Measurements from ENCODE around the gene LENG9. TPM values are rescaled to one million over a fixed set of nuclear protein-coding genes. Genes with fewer than 3 reads are reported as not detected.

Gene LENG9
- total RNA-seq, 2 donors from 2014 or later, result 4.2 to 5.1 TPM

DNA sequence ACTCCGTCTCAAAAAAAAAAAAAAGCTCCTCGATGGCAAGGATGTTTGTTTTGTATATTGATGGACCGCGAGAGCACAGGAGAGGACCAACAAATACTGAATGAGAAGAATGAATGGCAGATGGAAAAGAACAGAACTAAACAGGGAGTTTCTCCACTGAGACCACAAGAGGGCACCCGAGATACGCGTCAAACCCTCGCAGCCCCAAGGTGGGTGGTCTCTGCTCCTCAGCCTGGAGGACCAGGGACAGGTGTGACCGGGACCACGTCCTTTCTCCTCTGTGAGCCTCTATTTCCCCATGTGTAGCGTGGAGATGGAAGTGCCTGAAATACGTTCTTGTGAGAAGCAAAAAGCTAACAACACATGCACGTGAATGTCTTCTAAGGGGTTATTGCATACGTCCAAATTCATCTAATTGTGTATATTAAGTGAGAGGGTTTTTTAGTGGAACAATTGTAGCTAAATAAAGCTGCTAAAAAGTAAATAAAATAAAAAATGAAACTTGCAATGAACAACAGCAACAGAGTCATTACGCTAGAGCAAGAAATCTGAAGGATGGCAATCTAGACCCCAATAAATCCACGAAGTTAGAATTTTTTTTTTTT, 17.9 kb upstream of the LENG9 start:
- DNase-seq (ENCODE audit: low spot score), result peak; percentile 64
- intact Hi-C loops (cut with DNase I), result no loop called here

DNA sequence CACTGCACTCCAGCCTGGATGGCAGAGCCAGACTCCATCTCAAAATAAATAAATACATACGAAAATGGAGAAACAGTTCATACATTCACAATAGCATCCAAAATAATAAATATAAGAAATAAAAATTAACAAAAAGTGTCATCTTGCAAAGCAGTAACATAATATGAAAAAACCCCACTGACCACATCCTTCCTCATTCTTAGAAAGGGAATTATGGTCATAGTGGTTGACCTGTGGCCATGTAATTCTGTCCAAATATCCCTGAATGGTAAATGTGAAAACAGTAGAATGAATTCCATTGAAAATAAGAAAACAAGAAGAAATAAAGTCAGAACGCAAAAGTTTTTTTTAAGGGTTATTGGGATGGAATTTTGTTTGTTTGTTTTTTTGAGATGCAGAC, 16.5 kb upstream of the LENG9 start:
- no peak for DNase-seq (ENCODE audit: low spot score)
- intact Hi-C loops (cut with DNase I), result no loop called here

DNA sequence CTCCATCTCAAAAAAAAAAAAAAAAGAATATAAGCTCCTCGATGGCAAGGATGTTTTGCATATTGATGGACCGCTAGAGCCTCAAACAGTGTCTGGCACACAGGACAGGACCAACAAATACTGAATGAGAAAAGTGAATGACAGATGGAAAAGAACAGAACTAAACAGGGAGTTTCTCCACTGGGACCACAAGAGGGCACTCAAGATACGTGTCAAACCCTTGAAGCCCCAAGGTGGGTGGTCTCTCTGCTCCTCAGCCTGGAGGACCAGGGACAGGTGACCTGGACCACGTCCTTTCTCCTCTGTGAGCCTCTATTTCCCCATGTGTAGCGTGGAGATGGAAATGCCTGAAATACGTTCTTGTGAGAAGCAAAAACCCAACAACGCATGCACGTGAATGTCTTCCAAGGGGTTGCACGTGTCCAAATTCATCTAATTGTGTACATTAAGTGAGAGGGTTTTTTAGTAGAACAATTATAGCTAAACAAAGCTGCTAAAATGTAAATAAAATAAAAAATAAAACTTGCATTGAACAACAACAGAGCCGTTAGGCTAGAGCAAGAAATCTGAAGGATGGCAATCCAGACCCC, 15.2 kb upstream of the LENG9 start:
- intact Hi-C loops (cut with DNase I), result loop anchor here in 1 of 2 donors (5.0 kb wide), 1 partner anchor 1241 kb away; no protein-coding TSS in a partner anchor
- peak; percentile 31 for DNase-seq (ENCODE audit: low spot score)

DNA sequence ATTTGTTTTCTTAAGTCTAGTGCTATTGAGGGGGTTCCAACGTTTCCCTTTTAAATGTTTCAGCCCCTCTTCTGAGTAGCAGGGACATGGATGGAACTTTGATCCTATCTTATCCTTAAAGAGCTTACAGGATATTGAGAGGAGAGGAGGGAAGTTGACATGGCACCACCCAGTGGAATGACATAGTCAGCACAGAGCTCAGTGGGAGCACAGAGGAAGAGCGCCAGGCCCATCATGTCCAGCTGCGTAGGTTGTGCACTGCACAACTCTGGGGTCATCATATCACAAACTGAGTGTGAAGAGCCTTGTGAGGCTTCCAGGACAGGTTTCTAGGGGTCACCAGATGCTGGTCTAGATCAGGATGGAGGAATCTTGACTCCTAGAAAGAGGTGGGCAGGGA, 14.1 kb upstream of the LENG9 start:
- intact Hi-C loops (cut with DNase I), result loop anchor here in 1 of 2 donors (5.0 kb wide), 1 partner anchor 1240 kb away; no protein-coding TSS in a partner anchor

DNA sequence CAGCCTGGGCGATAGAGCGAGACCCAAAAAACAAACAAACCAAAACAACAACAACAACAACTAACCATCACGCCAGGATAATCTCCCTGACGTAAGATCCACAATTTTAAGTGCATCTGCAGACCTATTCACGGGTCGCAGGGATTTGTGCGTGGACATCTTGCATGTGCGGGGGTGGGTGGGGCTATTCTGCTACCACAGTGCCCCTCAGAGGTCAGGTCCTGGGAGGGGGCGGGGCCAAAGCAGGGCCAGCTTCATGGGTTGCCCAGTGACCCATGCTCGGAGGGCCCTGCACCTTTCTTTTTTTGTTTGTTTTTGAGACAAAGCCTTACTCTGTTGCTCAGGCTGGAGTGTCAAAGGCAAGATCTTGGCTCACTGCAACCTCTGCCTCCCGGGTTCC, 12.1 kb upstream of the LENG9 start:
- peak; percentile 66 for DNase-seq (ENCODE audit: low spot score)
- intact Hi-C loops (cut with DNase I), result loop anchor here in 1 of 2 donors (5.0 kb wide), 1 partner anchor 1238 kb away; no protein-coding TSS in a partner anchor

More for the DNA sequence above, 14.1 kb upstream of the LENG9 start:
- DNase-seq (ENCODE audit: low spot score), result no peak

DNA sequence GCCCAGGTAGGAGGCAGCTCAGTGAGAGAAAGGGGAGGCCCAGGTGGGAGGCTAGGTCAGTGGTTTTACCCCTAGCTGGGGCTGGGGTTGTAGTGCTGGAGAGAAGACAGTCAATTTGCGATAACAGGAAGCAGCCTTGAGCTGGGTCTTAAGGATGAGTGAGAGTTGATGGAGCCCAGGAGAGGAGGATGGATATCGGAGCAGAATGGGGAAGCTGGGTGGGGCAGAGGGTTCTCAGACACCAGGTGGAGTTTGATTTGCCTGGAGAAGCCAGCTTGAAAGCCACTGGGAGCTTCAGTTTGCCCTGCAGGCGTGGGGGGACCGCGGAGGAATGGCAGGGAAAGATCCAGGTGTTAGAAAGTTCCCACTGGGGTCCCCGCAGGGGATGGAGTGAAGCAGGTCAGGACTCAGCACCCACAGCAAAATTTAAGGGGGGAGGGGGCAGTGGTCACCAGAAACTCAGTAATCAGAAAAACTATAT, 10.4 kb upstream of the LENG9 start:
- intact Hi-C loops (cut with DNase I), result no loop called here
- peak; percentile 58 for DNase-seq (ENCODE audit: low spot score)

DNA sequence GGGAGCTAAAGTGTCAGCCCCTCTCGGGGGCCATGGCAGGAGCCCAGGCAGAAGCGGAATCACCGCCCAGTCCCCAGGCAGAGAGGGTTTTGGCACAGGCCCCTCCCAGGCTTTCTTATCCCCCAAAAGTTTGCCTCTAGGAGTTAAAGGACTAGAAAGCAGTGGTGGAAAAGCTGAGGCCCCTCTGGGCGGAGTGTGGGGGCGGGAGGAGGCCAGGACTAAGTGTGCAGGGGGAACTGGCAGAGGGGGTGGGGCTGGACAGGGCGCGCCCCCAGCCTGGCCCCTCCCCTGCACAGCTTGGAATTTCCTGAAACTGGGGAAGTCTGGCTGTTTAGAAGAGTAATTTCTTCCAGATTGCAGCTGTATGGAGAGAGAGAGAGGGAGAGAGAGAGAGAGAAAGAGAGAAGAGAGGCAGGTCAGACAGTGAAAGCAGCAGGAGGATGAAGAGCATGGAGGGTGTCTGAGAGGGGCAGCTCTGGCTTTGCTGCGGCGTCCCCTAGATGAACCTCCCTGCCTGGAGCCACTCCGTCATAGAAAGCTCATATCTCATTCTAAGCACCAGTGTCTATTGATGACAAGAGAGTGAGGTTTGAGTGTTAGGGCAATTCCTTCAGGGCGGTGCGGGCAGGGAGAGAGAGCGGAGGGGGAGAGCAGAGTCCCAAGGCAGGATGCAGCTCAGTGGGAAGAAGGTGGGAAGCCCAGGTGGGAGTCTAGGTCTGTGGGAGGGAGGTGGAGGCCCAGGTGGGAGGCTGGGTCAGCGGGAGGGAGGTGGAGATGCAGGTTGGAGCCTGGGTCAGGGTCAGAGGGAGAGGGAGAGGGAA, 9.7 kb upstream of the LENG9 start, which contains the start of gene CDC42EP5:
CDC42EP5 (minus strand) TSS at position 226 of the 821 bp plus-strand sequence. CDS start 7,749 bp downstream, outside the sequence.
- intact Hi-C loops (cut with DNase I), result no loop called here
- DNase-seq (ENCODE audit: low spot score), result peak; percentile 93

DNA sequence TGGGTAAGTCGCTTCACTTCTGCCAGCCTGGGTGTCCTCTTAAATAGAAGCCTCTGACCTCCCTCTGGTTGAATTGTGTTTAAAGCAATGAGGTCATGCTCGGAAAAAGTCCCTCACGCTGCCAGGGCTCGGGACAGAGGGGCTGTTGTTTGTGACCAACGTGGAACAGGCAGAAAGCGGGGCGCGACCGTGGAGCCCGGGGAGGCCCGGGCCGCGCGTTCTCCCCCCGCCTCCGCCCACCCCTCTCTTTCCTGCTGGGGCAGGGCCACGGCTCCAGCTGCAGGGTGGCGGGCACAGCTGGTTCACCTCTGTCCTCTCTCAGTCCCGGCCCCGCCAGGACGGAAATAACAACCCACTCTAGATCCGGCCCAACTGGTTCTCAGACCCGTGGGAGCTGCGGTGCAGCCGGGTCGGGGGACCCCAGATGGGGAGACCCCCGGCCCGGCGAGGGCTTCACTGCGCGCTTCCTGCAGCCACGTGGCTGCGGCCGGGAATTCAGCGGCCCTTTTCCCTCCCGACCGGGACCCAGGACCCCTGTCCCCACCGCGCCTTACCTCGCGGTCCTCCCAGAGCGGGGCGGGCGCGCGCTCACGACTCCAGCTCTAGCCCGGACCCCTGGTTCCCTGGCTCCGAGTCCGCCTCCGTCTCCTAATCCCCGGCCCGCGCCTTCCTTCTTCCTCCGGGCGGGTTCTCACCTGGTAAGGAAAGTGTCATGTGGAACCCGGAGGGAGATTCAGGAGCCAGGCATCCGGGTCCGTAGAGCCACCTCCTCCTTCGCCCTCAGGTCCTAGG, 7.6 kb upstream of the LENG9 start:
- peak; percentile 83 for DNase-seq (ENCODE audit: low spot score)
- intact Hi-C loops (cut with DNase I), result no loop called here

DNA sequence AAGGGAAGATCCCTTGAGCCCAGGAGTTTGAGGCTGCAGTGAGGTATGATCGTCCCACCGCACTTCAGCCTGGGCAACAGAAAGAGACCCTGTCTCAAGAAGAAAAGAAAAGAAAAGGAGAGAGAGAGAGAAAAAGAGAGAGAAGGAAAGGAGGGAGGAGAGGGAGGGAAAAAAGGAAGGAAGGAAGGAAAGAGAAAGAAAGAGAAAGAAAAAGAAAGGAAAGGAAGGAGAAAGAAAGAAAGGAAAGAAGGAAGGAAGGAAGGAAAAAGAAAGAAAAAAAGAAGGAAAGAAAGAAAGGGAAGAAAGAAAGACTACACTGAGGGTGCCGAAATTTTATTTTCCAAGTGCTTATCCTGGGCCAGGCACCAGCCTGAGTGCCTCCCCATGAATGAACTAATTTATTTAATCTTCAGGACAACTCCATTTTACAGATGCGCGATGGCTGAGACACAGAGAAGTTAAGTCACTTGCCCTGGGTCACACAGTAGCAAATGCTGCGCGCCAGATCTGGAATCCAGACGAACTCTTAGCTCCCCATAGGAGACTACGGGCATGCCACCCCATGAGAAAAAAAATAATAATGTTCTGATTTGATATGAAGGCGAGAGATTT, 6.8 kb upstream of the LENG9 start:
- peak; percentile 51 for DNase-seq (ENCODE audit: low spot score)
- intact Hi-C loops (cut with DNase I), result no loop called here

DNA sequence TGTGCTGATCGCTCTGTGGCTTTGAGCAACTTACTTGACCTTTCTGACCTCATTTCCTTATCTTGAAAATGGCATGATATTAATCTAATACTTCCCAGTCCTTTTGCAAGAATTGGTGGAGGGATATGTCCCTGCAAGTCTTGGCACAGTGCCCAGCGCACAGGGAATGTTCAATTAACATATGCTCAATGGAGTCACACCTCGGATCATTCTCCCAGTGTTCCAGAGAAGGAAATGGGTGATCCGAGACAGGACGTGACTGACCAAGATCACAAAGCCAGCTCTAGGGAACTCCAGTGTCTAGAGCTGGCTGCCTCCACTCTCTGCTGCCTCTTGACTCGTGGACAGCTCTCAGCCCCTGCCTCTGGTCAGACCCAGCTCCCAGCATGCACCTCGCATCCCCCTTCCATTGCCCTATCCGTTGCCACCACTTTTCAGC, 5.9 kb upstream of the LENG9 start:
- intact Hi-C loops (cut with DNase I), result loop anchor here in 1 of 2 donors (5.0 kb wide), 1 partner anchor 1133 kb away; the partner anchor contains the start of gene ZNF524
- DNase-seq (ENCODE audit: low spot score), result peak; percentile 85

DNA sequence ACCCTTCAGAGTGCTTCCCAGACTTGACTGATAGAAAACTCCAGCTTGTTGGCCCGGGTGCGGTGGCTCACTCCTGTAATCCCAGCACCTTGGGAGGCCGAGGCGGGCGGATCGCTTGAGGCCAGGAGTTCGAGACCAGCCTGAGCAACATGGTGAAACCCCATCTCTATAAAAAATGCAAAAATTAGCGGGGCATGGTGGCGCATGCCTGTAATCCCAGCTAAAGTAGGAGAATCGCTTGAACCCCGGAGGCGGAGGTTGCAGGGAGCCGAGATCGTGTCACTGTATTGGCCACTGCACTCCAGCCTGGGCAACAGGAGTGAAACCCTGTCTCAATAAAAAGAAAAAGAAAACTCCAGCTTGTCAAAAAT, 2.5 kb upstream of the LENG9 start:
- intact Hi-C loops (cut with DNase I), result loop anchor here in 1 of 2 donors (5.0 kb wide), 1 partner anchor 1136 kb away; the partner anchor contains the start of gene ZNF524
- DNase-seq (ENCODE audit: low spot score), result peak; percentile 50

DNA sequence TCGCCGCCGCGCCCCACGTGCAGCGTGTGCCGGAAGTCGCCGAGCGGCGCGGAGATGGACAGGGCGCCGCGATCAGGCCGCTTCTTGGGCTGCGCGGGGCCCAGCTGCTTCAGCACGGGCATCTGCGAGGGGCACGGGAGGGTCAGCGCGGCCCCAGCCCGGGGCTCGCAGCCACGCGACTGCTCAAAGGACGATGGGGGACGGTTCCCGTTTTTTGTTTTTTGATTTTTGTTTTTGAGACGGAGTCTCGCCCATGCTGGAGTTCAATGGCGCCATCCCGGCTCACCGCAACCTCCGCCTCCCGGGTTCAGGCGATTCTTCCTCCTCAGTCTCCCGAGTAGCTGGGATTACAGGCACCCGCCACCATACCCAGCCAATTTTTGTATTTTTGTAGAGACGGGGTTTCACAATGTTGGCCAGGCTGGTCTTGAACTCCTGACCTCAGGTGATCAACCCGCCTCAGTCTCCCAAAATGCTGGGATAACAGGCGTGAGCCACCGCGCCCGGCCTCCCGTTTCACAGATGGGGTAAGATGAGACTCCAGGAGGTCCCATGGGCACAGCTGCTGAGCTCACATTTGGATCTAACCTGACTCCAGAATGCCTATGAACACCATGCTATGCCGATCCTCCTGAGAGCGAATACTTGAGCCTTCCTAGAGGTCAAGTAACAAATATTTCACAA, 2.0 kb upstream of the LENG9 start:
- intact Hi-C loops (cut with DNase I), result loop anchor here in 1 of 2 donors (5.0 kb wide), 1 partner anchor 1137 kb away; the partner anchor contains the start of gene ZNF524
- peak; percentile 80 for DNase-seq (ENCODE audit: low spot score)

DNA sequence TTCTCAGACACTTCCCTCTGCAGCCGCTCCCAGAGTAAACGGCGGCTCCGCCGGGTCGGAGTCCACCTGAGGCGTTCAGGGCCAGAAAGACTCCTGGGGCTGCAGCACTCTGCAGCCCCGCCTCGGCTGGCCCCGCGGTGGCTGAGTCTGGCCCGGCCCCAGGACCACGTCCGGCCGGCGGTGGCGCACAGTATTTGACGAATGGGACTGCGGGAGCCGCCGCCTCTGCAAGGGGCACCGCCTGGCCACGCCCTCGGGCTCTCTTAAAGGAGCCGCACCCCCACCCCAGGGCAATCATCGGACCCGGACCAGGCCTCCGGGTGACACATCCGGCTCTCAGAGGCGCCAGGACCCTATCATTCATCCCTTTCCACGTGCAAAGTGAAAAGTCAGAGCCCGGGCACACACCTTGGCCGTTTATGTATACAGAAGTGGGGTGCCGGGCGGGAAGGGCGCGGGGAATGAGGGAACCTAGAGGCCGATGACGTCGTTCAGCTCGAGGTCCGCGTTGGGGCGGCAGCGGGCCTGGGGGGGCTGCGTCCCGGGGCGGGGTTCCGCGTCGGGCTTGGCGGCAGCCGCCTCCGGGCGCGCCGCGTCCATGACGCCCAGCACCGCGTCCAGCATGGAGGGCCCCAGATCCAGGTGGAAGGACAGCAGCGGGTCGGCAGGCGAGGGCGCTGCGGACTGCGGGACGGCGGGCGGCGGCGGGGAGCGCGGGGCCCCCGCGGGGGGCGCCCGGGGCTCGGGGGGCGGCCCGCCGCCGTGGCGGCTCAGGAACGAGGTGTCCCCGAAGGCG, 1.2 kb upstream of the LENG9 start:
- intact Hi-C loops (cut with DNase I), result loop anchor here in 1 of 2 donors (5.0 kb wide), 1 partner anchor 1137 kb away; the partner anchor contains the start of gene ZNF524
- DNase-seq (ENCODE audit: low spot score), result peak; percentile 97

DNA sequence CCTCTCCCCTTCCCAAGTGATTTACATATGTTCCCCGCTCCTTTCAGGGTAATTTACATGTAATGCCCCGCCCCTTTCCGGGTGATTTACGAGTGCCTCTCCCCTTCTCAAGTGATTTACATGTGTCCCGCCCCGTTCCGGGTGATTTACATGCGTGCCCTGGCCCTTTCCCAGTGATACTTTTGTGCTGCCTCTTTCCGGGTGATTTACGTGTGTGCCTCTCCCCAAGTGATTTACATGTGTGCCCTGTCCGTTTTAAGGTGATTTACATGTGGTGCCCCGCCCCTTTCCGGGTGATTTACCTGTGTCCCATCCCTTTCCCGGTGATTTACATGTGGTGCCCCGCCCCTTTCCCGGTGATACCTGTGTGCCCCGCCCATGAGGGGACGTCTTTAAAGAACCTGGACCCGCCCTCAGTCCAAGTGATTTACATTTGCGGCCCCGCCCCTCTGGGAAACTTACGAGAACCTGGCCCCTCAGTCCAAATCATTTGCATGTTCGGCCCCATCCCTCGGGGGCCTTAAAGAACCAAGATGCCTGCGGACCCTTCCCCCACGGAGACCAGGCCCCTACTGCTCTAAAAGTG, 559 bp upstream of the LENG9 start:
- intact Hi-C loops (cut with DNase I), result no loop called here
- peak; percentile 95 for DNase-seq (ENCODE audit: low spot score)

DNA sequence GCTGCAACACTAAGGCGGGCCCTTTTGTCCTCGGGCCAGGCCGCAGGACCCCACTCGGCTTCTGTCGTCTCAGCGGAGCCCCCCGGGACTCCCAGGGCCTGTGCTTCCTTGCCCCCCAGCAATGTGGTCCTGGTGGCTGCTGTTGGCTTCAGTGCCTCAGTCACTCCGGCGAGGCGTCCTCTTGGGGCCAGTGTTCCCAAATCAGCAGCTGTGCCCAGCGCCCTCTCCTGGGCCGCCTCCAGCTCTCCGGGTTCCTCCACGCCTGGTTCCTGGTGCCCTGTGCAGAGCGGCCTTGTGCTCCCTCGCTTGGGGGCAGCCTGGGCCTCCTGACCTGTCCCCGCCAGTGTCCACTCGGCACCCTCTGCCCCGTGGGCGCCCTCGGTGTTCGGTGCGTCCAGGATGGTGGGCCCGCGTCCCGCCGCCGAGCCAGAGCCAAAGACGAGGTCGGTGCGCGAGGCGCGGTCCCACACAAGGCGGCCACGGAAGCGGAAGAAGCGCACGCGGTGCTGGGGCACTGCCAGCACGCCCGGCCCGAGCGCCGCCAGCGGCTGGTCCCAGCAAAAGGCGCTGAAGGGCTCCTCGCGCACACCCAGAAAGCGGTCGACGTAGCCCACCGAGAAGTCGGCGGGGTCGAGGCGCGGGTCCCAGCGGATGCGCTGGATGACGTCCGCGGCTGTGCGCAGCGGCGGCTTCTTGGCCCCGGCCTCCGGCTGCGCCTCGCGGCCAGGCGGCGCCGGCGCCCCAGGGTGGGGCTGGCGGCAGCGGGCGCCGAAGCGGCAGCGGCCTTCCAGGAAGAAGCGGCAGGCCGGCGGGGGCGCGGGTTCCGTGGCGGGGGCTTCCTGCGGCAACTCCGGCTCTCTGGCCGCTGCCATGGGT, 685 bp downstream of the LENG9 start:
- intact Hi-C loops (cut with DNase I), result no loop called here
- DNase-seq (ENCODE audit: low spot score), result peak; percentile 95

All from posterior vena cava (tissue), 2 donors.